IPS-NIHi7 (cell line): ENCODE data around the gene GRM4.

Source experiments
- DNase-seq: peaks from one replicate; pipeline ENCODE4 v3.0.0; 2012; ENCODE audit warnings: mixed read lengths; ENCODE audit errors: extremely low spot score

GRM4 gene

GRCh38 chr6:34085453-34086170 is 60.3 kb downstream of the GRM4 start:
- no peak for DNase-seq

- no peak for DNase-seq
These were observed 61.1 kb downstream of the GRM4 start for GRCh38 chr6:34084591-34085290.

GRCh38 chr6:34082864-34083626 is 62.8 kb downstream of the GRM4 start:
- DNase-seq = no peak

DNA sequence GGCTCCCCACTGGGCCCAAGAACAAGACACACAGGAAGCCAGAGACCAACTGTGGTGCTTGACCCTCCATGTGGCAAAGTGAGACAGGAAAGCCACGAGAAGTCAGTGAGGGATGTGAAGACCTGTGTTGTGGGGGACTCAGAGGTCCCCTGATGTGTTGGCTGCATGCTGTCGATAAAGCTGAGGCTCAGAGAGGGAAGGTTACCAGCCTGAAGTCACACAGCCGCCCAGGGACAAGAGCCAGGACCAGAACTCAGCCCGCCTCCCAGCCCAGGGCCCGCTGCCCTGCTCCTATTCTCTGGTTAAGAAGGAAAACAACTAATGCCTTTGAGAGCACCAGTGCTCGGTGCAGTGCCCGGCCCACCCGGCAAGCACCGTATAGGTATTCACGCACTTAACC is 63.5 kb downstream of the GRM4 start:
- no peak for DNase-seq

DNA sequence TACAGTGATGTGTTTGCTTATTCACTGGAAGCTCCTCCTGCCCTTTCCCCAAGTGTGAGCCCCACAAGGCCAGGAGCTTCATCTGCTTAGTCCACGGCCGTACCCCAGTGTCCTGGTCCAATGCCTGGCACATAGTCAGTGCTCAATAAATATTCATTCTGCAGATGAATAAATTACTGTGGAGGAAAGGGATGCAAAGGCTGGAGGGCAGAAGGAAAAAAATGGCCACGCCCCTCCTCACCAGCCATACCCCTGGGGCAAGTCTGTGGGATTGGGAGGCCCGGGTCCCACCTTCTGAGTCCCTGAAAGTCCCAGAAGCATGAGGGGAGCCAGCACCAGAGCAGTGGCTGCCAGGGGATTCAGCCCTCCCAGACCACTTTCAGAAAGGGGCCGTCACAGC is 65.5 kb downstream of the GRM4 start:
- no peak for DNase-seq

GRCh38 chr6:34079899-34080298 is 66.0 kb downstream of the GRM4 start:
- no peak for DNase-seq

DNA sequence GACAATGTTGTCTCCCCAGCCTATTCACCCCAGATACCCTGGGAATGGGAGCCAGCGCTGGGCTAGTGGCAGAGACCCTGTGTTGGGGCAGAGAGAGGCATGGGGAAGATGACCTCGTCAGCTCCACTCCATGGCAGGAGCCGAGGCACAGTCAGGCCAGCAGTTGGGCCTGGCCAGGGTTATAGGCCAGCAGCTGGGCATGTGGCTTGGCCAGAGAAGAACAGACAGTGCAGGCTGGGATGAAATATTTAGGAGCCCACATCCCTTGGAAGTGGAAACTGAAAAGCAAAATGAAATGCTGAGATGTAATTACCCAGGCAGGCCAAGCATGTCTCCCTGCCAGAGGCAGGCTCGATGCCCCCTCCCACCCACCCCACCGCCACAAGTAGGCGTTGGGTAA is 70.0 kb downstream of the GRM4 start:
- no peak for DNase-seq

DNA sequence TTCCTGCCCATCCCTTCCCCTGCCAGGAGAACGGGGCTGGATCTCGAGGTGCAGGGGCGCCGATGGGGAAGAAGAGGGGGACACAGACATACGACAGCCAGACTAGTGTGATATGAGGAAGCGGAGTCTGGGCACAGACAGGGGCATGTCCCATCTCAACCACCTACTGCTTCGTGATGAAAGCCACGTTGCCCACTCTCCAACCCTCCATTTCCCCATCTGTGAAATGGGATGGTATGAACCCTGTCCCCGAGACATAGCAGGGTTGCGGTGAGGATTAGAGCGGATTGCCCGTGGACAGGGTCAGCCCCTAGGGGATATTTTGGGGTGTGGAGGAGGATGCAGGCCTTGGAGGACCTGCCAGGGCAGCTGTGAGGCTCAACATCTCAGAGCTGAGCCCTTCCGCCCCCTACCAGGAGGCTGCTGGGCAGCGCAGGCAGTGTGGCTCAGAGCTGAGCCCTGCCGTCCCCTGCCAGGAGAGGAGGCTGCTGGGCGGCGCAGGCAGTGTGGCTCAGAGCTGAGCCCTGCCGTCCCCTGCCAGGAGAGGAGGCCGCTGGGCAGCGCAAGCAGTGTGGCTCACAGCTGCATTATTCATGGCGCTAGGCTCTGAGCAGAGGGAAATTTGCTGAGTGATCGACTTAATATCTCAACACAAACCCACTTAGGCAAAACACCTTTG is 71.7 kb downstream of the GRM4 start:
- DNase-seq = peak; percentile 68

GRCh38 chr6:34073540-34073939 is 72.3 kb downstream of the GRM4 start:
- no peak for DNase-seq

DNA sequence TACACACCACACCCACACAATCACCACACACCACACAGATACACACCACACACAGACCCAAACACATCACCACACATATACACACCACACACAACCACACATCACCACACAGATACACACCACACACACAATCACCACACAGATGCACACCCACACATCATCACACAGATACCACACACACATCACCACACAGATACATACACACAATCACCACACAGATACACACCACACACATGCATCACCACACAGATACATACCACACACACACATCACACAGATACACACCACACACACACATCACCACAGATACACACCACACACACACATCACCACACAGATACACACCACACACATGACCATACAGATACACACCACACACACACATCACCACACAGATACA is 73.2 kb downstream of the GRM4 start:
- no peak for DNase-seq

DNA sequence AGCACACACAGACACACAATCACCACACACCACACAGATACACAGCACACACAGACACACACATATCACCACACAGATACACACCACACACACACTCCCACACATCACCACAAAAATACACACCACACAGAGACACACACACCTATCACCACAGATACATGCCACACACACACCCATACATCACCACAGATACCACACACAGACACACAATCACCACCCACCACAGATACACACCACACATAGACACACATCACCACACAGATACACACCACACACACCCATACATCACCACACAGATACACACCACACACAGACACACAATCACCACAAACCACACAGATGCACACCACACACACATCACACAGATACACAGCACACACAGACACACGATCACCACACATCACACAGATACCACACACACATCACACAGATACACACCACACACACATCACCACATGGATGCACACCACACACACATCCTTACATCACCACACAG is 74.0 kb downstream of the GRM4 start:
- no peak for DNase-seq

- DNase-seq = no peak
These were observed 74.6 kb downstream of the GRM4 start for GRCh38 chr6:34071136-34071883.

GRCh38 chr6:34070315-34071135 is 75.4 kb downstream of the GRM4 start:
- no peak for DNase-seq

GRCh38 chr6:34068462-34069044 is 77.3 kb downstream of the GRM4 start:
- DNase-seq = no peak

GRCh38 chr6:34067814-34068213 is 78.1 kb downstream of the GRM4 start:
- DNase-seq = no peak

GRCh38 chr6:34066772-34067770 is 78.8 kb downstream of the GRM4 start:
- DNase-seq = no peak

DNA sequence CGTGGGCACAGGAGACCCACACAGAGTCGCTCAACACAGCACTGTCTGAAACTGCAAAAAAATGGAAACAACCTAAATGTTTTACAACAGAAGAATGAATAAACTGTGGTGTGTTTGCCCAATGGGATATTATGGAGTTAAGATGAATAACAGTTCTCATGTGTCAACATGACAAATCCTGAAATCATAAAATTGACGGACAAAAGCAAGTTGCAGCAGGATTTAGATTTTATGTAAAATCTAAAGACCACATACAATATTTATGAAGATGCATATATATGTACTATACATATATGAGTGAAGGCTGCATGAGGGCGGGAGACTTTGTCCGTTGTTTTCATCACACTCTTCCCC is 79.7 kb downstream of the GRM4 start:
- DNase-seq = no peak

DNA sequence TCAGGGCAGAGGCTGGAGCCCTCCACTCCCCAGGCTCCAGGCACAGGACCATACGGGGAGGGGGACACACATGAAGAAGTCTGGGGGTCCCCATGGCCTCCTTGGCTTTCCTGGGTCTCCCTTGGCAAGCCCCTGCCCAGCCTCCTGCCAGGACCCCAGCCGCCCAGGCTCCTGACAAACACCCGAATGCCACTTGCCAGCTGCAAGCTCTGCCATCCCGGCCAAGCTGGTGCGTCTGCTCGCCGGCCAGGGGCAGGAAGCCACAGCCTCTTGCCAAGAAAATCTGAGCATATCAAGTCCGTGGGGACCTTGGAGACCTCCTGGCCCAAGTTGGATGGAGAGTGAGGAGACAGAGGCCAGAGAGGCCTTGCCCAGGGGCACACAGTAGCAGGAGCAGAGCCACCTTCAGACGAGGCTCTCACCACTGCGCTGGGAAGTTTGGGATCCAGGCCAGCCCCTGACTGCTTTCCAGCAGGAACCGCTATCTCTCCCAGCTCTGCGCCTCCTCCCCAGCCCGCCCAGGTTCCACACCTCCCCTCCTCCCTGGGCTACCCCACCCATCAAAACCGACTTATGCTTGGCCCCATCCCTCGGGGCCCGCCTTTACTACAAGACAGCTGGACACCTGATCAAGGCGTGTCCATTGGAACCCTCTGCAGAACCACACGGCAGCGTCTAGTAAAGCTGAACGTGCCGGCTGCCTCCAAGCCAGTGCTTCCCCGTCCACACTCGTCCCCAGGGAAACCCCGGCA is 80.2 kb downstream of the GRM4 start:
- no peak for DNase-seq
